Astrocyte of the spinal cord (primary cell): ENCODE data around the gene NELFB.
"Not testable (repeated sequence)": the region's sequence is repeated elsewhere in the genome, so short reads cannot be mapped to it uniquely, and the experiment has no call there.

Experiments
- DNase-seq: peaks from one replicate; pipeline ENCODE4 v3.0.0; 2011; ENCODE audit warnings: low read depth, low spot score
- H3K4me3 ChIP-seq: 2 replicates; pipeline ENCODE4 v1.5.1; 2011; ENCODE audit warnings: low read depth, mild to moderate bottlenecking, low read length, moderate library complexity
- in situ Hi-C: cut with HindIII; loops from 2 replicates; pipeline ENCODE4 v1.10.0; 2017; ENCODE audit warnings: low sequenced_read_pairs
- TF ChIP-seq, protein P1 (sequence below): IDR thresholded peaks from 2 replicates; pipeline ENCODE4 v1.5.1; 2012; ENCODE audit warnings: low read depth, mild to moderate bottlenecking, low read length, inconsistent platforms

The NELFB gene

DNA sequence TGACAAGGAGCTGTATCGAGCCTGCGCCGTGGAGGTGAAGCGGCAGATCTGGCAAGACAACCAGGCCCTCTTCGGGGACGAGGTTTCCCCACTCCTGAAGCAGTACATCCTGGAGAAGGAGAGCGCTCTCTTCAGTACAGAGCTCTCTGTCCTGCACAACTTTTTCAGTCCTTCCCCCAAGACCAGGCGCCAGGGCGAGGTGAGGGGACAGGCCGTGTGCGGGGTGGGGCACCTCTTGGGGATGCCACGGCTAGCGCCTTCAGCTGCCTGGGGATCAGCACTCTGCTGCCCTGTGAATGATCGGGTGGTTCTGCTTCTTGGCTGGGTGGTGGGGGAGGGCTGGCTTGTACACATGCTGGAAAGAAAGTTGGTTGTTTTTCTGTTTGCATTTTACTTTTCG, 1.7 kb downstream of the NELFB start:
- no peak overlapping the region for H3K4me3 ChIP-seq
- in situ Hi-C loops = no loop called here

DNA sequence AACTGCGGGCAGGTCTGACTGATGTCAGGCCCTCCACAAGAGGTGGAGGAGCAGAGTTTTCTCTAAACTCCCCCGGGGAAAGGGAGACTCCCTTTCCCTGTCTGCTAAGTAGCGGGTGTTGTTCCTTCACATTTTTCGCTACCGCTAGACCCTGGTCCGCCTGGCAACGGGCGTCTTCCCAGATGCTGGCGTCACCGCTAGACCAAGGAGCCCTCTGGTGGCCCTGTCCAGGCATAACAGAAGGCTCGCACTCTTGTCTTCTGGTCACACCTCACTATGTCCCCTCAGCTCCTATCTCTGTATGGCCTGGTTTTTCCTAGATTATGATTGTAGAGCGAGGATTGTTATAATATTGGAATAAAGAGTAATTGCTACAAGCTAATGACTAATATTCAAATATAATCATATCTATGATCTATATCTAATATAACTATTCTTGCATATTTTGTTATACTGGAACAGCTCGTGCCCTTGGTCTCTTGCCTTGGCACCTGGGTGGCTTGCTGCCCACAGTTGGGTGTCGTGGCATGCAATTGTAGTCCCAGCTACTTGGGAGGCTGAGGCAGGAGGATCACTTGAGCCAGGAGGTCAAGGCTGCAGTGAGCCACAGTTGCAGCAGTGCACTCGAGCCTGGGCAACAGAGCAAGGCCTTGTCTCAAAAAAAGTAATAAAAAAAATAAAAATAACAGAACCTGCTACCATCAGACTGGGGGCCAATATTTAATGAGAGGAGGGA, 7.2 kb downstream of the NELFB start:
- DNase-seq = peak; percentile 43
- TF ChIP-seq, protein P1, sequence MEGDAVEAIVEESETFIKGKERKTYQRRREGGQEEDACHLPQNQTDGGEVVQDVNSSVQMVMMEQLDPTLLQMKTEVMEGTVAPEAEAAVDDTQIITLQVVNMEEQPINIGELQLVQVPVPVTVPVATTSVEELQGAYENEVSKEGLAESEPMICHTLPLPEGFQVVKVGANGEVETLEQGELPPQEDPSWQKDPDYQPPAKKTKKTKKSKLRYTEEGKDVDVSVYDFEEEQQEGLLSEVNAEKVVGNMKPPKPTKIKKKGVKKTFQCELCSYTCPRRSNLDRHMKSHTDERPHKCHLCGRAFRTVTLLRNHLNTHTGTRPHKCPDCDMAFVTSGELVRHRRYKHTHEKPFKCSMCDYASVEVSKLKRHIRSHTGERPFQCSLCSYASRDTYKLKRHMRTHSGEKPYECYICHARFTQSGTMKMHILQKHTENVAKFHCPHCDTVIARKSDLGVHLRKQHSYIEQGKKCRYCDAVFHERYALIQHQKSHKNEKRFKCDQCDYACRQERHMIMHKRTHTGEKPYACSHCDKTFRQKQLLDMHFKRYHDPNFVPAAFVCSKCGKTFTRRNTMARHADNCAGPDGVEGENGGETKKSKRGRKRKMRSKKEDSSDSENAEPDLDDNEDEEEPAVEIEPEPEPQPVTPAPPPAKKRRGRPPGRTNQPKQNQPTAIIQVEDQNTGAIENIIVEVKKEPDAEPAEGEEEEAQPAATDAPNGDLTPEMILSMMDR = peak; percentile 40
- H3K4me3 ChIP-seq, in situ Hi-C loops: not testable (repeated sequence)

More for the DNA sequence above, 1.7 kb downstream of the NELFB start:
- TF ChIP-seq, protein P1 = no peak
- DNase-seq = no peak

GRCh38 chr9:137262909-137263285, 7.8 kb downstream of the NELFB start:
- no peak overlapping the region for H3K4me3 ChIP-seq
- in situ Hi-C loops = no loop called here
- DNase-seq = no peak
- TF ChIP-seq, protein P1 = no peak

DNA sequence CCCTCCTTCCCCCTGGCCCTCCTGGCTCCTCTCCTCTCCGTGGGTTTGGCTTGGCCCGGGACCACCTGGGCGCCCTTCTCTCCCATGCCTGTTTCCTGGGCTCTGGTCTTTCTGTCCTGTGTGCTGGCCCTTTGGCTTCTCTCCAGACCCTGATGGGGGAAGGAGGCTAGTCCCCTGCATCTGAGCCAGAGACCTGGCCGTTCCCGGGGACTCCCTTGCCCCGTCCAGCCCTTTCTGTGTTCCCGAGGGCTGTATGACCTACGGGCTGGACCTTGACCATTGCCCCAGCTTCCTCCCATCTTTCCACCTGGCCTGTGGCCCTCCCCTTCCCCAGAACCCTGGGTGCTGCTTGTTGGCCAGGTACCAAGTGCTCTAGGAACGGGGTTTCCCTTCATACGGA, 8.4 kb downstream of the NELFB start:
- TF ChIP-seq, protein P1 = no peak

GRCh38 chr9:137264067-137264466, 8.9 kb downstream of the NELFB start:
- TF ChIP-seq, protein P1 = no peak
- no peak overlapping the region for H3K4me3 ChIP-seq
- in situ Hi-C loops = no loop called here
- no peak for DNase-seq

More for the DNA sequence above, 8.4 kb downstream of the NELFB start:
- DNase-seq = no peak
- in situ Hi-C loops = no loop called here
- no peak overlapping the region for H3K4me3 ChIP-seq

DNA sequence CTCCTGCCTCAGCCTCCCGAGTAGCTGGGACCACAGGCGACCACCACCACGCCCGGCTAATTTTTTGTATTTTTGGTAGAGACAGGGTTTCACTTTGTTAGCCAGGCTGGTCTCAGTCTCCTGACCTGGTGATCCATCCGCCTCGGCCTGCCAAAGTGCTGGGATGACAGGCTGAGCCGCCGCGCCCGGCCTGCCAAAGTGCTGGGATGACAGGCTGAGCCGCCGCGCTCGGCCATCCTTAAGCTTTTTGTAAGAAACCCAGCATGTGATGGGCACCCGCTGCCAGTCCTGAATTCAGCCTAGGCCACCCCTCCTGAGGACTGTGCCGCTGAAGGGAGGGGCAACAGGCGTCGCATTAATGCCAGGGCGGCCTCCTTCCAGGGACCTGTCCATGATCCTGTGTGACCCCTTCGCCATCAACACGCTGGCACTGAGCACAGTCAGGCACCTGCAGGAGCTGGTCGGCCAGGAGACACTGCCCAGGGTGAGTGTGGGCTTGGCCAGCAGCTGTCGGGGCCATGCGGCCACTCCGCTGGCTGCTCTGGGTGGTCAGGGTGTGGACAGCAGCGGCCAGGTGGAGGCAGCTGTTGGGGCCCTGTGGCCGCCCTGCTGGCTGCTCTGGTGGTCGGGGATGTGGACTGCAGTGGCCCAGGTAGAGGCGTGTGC, 10.5 kb downstream of the NELFB start:
- no peak overlapping the region for H3K4me3 ChIP-seq
- TF ChIP-seq, protein P1 = no peak
- in situ Hi-C loops = no loop called here
- DNase-seq = no peak
